K562 (cell line): ENCODE data around the gene OR8H1.

Experiments used
- SREBF2 ChIP-seq: sonication (generic); formaldehyde crosslinking; IDR thresholded peaks from 2 replicates; pipeline ENCODE4 v1.4.0; 2020; ENCODE audit warnings: mild to moderate bottlenecking, missing genetic modification reagents
- STAT5A ChIP-seq: IDR thresholded peaks from 2 replicates; pipeline ENCODE4 v1.6.1; 2012; ENCODE audit warnings: low read length, inconsistent platforms, borderline replicate concordance
- TAF7 ChIP-seq: fragments of 450-650 bp; IDR thresholded peaks from 2 replicates; pipeline ENCODE4 v1.6.1; 2016; ENCODE audit warnings: missing genetic modification characterization, missing compliant biosample characterization
- TF ChIP-seq, protein P1 (sequence below): fragments of 250-450 bp; sonication (Bioruptor Pico); IDR thresholded peaks from 2 replicates; pipeline ENCODE4 v1.5.0; 2020; ENCODE audit warnings: mild to moderate bottlenecking
- TF ChIP-seq, protein P2 (sequence below): sonication (generic); formaldehyde crosslinking; IDR thresholded peaks from 2 replicates; pipeline ENCODE4 v1.8.1; 2023; ENCODE audit warnings: mild to moderate bottlenecking, missing genetic modification reagents

DNA sequence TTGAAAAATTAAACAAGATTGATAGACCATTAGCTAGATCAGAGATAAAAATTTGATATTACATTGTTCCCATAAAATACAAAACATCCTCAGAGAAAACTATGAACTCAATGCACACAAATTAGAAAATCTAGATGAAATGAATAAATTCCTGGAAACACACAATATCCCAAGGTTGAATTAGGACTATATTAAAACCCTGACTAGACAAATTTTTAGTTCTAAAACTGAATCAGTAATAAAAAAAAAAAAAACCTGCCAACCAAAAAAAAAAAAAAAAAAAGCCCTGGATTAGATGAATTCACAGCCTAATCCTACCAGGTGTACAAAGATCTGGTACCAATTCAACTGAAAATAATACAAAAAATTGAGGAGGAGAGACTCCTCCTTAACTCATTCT lies 48.2 kb upstream of the OR8H1 start:
- TF ChIP-seq TAF7 (tag) (no peak), STAT5A (no peak), SREBF2 (CRISPR knock-in tag) (no peak)
- TF ChIP-seq, protein P1, sequence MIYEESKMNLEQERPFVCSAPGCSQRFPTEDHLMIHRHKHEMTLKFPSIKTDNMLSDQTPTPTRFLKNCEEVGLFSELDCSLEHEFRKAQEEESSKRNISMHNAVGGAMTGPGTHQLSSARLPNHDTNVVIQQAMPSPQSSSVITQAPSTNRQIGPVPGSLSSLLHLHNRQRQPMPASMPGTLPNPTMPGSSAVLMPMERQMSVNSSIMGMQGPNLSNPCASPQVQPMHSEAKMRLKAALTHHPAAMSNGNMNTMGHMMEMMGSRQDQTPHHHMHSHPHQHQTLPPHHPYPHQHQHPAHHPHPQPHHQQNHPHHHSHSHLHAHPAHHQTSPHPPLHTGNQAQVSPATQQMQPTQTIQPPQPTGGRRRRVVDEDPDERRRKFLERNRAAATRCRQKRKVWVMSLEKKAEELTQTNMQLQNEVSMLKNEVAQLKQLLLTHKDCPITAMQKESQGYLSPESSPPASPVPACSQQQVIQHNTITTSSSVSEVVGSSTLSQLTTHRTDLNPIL (CRISPR knock-in tag), result no peak
- TF ChIP-seq, protein P2, sequence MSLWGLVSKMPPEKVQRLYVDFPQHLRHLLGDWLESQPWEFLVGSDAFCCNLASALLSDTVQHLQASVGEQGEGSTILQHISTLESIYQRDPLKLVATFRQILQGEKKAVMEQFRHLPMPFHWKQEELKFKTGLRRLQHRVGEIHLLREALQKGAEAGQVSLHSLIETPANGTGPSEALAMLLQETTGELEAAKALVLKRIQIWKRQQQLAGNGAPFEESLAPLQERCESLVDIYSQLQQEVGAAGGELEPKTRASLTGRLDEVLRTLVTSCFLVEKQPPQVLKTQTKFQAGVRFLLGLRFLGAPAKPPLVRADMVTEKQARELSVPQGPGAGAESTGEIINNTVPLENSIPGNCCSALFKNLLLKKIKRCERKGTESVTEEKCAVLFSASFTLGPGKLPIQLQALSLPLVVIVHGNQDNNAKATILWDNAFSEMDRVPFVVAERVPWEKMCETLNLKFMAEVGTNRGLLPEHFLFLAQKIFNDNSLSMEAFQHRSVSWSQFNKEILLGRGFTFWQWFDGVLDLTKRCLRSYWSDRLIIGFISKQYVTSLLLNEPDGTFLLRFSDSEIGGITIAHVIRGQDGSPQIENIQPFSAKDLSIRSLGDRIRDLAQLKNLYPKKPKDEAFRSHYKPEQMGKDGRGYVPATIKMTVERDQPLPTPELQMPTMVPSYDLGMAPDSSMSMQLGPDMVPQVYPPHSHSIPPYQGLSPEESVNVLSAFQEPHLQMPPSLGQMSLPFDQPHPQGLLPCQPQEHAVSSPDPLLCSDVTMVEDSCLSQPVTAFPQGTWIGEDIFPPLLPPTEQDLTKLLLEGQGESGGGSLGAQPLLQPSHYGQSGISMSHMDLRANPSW (CRISPR knock-in tag), result no peak
